ENCODE measurements around the gene ORC5.
"Not testable (repeated sequence)": the region's sequence is repeated elsewhere in the genome, so short reads cannot be mapped to it uniquely, and the experiment has no call there.

ORC5 gene

GRCh38 chr7:104192434-104192833, 15.4 kb downstream of the ORC5 start:
- DNase-seq (ENCODE audit: low read depth in 2 of 2) = no peak

- no peak for DNase-seq (ENCODE audit: low read depth in 2 of 2)
Measured at GRCh38 chr7:104185346-104185745, 22.5 kb downstream of the ORC5 start.

GRCh38 chr7:104179178-104179577, 28.6 kb downstream of the ORC5 start:
- no peak for DNase-seq (ENCODE audit: low read depth in 2 of 2)

- not testable (repeated sequence) for DNase-seq (ENCODE audit: low read depth in 2 of 2)
Measured at GRCh38 chr7:104177565-104178083, 30.2 kb downstream of the ORC5 start.

GRCh38 chr7:104176332-104176731, 31.5 kb downstream of the ORC5 start:
- DNase-seq (ENCODE audit: low read depth in 2 of 2) = no peak

GRCh38 chr7:104175361-104175984, 32.3 kb downstream of the ORC5 start:
- DNase-seq (ENCODE audit: low read depth in 2 of 2) = no peak

GRCh38 chr7:104174798-104175197, 33.0 kb downstream of the ORC5 start:
- DNase-seq (ENCODE audit: low read depth in 2 of 2) = no peak

- no peak for DNase-seq (ENCODE audit: low read depth in 2 of 2)
Measured at GRCh38 chr7:104162081-104162480, 45.7 kb downstream of the ORC5 start.

- DNase-seq (ENCODE audit: low read depth in 2 of 2) = no peak
Measured at GRCh38 chr7:104161244-104161643, 46.6 kb downstream of the ORC5 start.

GRCh38 chr7:104160375-104160774, 47.4 kb downstream of the ORC5 start:
- DNase-seq (ENCODE audit: low read depth in 2 of 2) = no peak

- no peak for DNase-seq (ENCODE audit: low read depth in 2 of 2)
Measured at GRCh38 chr7:104156842-104157277, 51.0 kb downstream of the ORC5 start.

- no peak for DNase-seq (ENCODE audit: low read depth in 2 of 2)
Measured at GRCh38 chr7:104153287-104153686, 54.5 kb downstream of the ORC5 start.

GRCh38 chr7:104152468-104152867, 55.3 kb downstream of the ORC5 start:
- no peak for DNase-seq (ENCODE audit: low read depth in 2 of 2)

GRCh38 chr7:104150470-104150869, 57.3 kb downstream of the ORC5 start:
- no peak for DNase-seq (ENCODE audit: low read depth in 2 of 2)

GRCh38 chr7:104149822-104150221, 58.0 kb downstream of the ORC5 start:
- DNase-seq (ENCODE audit: low read depth in 2 of 2) = no peak

- DNase-seq (ENCODE audit: low read depth in 2 of 2) = no peak
Measured at GRCh38 chr7:104142147-104142546, 65.7 kb downstream of the ORC5 start.

- no peak for DNase-seq (ENCODE audit: low read depth in 2 of 2)
Measured at GRCh38 chr7:104137971-104138370, 69.8 kb downstream of the ORC5 start.

GRCh38 chr7:104137511-104137910, 70.3 kb downstream of the ORC5 start:
- DNase-seq (ENCODE audit: low read depth in 2 of 2) = no peak

GRCh38 chr7:104136981-104137380, 70.8 kb downstream of the ORC5 start:
- DNase-seq (ENCODE audit: low read depth in 2 of 2) = no peak

GRCh38 chr7:104136561-104136960, 71.3 kb downstream of the ORC5 start:
- DNase-seq (ENCODE audit: low read depth in 2 of 2) = no peak

- DNase-seq (ENCODE audit: low read depth in 2 of 2) = no peak
Measured at GRCh38 chr7:104135760-104136558, 71.9 kb downstream of the ORC5 start.

- DNase-seq (ENCODE audit: low read depth in 2 of 2) = no peak
Measured at GRCh38 chr7:104133238-104133637, 74.6 kb downstream of the ORC5 start.

- no peak for DNase-seq (ENCODE audit: low read depth in 2 of 2)
Measured at GRCh38 chr7:104130726-104131125, 77.1 kb downstream of the ORC5 start.
